Right ventricle myocardium superior (tissue), 1 donor: ENCODE measurements around the gene CDK18. TPM values are rescaled to one million over a fixed set of nuclear protein-coding genes. Genes with fewer than 3 reads are reported as not detected.
A peak's percentile ranks its signal among the peaks of the same experiment; 100 is the strongest.

ENCODE experiments used
- ATAC-seq: fragments of 200-7000 bp; cut with Tn5 transposase; one replicate; pipeline ENCODE4 v1.9.1; 2020; ENCODE audit warnings: mild to moderate bottlenecking; ENCODE audit not compliant: poor library complexity
- DNase-seq: peaks from one replicate; pipeline ENCODE4 v3.0.0-alpha.2; 2020
- intact Hi-C: fragments of 100-400 bp; cut with DNase I; formaldehyde crosslinking; loops from one replicate; pipeline ENCODE4 v1.11.2; 2022
- total RNA-seq: library from RNA; stranded (reverse); fragmentation: NEBNext Ultra II Directional; extraction: Animal tissue kit (Norgen Biotek cat#: 25700); gene quantifications from one replicate; pipeline ENCODE4 v1.2.1, GENCODE V29; 2021
- donor health status: DM: no; HTN: yes; CAD: no; lungs with severe emphysema.

The CDK18 gene
- total RNA-seq, 1 donor from 2014 or later = 172 TPM

DNA sequence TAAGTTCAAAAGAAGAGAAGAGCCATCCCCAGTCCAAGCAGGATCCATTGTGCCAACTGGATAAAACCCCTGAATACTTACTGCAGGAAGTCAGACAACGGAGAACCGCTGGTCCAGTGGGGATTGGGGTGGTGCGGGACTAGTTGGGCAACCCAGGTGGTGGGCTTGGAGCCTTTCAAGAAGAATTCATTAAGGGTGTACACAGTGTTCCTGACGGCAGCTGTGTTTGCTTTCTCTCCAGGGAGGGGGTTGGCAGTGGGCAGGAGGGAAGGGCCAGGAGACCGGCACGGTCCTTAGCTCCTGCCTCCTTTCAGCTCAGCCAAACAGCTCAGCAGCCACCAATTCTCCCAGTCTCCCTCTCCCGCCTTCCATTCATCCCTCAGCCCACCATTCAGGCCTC is 7.1 kb upstream of the CDK18 start:
- intact Hi-C loops = no loop called here
- no peak for DNase-seq
- ATAC-seq = no peak

DNA sequence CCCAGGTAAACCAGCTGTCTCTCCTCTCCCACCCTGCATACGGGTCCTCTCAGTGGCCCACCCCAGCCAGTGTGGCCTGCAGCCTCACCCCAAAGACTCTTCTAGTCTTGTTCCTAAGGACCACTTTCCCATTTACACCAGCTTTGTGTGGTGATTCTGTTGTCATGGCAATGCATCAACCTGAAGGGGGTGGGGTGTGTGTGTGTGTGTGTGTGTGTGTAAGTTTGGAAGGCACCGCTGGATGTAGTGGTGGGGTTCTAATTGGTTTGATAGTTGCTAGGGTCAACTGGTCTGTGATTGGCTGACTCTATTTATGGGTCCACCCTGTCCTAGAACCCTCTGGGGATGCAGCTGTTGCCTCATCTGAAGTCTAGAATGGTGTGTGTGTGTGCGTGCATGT is 4.7 kb upstream of the CDK18 start:
- ATAC-seq (no peak), DNase-seq (no peak)
- intact Hi-C loops = no loop called here

DNA sequence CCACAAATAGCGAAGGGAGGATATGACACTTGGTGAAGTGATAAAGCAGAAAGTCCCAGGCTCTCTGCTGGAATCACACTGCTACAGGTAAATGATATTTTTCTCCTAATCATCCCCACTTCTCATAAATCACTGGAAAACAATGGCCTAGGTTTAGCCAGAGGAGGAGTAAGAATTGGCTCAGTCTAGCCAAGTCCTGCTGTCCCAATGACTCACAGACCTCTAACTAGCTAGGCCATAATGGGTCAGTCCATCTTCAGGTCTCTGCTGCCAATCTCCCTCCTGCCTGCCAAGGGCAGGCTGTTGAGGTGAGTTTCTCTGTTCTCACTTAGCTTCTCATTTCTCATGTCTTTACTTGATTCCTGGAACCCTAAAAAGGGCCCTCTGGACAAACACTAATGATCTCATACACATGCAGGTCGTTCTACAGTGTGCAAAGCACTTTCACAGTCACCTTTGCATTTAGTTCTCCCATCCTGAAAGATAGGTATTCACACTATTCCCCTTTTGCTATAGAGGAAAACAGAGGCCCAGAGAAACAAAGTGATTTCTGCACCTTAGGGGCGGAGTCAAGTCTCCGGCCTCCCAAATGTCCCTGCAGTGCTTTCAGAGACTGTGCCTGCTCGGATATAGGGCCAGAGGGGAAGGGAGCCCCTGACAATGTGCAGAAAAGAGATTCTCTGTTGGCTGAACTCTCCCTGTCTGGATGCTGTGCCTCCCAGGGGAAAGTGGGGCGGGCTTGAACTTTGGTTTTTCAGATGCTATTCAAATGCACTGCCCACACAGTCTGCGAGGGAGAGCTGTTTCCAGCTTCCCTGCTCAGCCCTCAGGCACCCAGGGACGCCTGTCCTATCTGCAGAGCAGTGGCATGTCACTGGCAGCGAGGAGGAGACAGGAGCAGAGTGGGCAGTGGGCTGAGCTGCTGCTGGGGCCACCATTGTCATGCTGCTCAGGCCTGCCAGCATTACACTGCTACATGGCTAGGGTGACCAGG is 3.9 kb upstream of the CDK18 start:
- ATAC-seq (no peak), DNase-seq (no peak)
- intact Hi-C loops = no loop called here

DNA sequence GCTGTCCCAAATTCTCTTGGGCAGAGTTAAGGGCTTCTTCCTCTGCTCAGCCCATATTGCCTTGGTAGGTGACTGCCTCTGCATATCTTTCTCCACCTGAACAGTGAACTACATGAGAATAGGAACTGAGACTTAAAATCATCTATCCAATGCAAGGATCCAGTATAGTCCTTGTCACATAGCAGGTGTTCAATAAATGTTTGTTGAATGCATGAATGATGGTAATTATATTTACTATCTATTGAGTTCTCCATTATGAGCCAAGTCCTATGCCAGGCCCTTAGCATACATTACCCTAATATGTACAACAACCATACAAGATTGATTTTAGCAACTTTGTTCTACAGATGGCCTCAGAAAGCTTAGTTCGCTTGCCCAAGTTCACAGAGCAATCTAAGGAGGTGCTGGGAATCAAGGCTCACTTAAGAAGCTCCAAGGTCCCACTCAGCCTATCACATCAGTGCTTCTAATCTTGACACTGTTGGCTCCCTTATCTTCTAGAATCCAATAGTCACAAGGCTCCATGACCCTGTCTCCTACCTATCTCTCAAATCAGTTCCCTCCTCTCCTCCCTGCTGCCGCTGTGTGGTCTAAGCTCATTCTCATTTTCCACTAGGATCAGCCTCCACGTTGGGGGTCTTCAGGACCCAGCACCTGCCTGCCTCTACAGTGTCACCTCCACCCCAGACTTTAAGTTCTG is 2.2 kb upstream of the CDK18 start:
- DNase-seq (no peak), ATAC-seq (no peak)
- intact Hi-C loops = no loop called here

DNA sequence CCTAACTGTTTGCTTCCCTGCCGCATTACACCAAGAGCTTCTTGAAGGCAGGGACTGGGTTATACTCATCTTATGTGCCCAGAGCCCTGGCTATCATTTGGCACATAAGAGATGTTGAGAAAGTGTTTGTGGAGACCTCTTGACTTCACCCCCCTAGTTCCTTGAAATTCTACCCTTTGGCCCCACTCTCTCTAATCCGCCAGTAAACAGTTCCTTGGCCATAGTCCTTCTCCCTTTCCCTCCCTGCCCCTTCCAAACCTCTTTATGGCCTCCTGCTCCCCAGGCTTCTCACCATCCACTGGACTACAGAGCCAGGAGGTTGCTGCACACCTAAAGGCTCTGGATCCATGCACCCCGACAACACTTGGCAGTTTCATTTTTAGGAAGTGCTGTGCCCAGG is 1.5 kb upstream of the CDK18 start:
- no peak for DNase-seq
- no peak for ATAC-seq
- intact Hi-C loops = no loop called here

DNA sequence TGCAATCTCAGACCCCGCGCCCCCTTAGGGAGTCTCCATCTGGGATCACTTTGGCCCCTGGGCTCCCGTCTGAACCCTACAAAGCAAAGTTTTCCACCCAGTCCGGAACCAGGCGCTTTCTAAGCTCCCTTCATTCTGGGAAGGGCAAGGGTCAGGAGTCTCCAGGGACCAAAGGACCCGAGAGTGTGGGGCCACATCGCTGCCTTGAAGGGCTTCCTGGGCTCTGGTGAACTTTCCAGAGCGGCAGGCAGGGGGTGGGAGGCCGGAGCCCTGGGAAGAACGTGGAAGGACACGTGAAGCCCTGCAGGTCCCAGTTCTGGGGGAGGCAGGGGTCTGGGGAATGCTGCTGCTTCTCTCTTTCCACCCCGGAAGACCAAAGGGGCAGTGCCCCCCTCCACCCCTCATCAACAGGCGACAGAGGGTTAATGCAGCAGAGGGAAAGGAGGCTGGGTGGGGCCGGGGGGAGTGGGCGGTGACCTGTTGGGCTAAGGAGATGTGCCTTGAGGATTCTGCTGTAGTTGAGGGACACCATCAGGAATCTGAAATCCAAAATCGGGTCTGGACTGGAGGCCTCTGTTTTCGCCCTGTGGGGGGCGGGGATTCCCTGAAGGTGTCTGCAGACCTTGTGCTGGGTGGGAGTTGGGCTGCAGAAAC is 734 bp downstream of the CDK18 start:
- DNase-seq (no peak), ATAC-seq (peak; percentile 16)
- intact Hi-C loops = no loop called here

DNA sequence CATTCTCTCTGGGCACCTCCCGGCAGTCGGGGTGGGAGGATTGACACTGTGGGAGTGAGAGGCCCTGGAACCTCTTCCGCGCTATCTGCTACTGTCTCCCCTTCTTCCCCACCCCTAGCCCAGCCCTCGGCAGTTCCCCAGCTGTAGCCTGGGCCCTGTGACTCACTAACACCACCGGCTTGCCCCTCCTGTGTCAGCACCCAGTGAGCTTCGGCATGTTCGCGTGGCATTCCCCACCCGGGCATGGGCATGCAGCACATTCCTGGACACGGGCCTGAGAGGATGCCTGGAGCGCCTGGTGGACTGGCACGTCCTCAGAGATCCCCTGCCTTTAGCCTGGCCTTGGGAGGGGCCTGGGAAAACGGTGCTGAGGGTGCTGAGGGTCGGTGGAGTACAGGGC is 1.3 kb downstream of the CDK18 start:
- intact Hi-C loops = no loop called here
- ATAC-seq (peak; percentile 70), DNase-seq (peak; percentile 87)

DNA sequence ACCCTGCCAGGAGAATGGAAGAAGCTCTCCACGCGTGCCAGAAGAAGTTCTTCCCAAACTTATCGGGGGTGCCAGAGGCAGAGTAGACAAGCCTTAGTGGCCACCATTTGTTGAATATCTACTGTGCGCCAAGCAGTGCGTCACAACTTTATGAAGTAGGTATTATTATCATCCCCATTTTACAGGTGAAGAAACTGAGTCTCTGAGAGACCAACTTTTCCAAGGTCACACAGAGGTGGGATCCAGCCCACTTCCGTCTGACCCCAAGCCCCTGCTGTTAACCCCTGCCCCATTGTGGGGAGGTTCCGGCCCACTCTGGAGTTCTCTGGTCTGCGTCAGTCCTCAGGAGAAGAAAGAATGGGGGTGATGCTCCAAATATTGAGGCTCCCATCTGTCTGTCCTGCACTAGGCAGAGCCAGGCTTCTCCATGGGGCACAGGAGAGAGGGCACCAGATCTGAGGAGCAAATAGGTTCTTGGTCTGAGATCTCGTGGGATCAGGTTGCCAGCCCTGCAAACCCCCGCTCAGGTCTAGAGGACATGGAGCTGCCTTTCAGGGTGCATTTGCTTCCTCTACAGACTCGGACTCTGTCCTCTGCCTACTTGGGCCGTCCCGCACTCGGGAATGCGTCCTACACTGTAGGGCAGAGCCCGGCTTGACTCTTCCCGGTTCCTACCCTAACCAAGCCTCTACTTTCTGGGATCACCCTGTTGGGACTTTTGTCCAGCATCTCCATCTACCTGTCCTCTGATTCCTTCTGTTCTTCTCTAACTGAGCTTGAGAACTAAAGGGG is 2.1 kb downstream of the CDK18 start:
- DNase-seq (no peak), ATAC-seq (no peak)
- intact Hi-C loops = no loop called here

DNA sequence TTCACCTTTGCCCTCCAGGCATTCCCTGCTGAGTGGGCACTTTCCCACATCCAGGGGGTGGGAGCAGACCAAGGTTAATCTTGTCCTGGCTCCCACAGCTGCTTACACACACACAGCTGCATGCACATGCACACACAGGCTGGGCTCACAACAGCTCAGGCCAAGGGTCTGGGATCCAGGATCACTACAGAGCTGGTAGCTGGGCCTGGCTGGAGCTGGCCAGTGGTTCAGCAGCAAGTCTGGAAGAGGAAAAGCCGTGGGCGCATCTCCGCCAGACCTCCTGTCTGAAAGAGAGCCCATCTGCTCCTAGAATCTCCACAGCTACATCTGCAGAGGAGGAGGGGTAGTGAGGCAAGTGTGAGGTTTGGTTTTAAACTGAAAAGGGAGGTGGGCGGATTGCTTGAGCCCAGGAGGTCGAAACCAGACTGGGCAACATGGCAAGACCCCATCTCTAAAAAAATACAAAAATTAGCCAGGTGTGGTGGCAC is 3.8 kb downstream of the CDK18 start:
- intact Hi-C loops = no loop called here
- no peak for DNase-seq
- no peak for ATAC-seq

DNA sequence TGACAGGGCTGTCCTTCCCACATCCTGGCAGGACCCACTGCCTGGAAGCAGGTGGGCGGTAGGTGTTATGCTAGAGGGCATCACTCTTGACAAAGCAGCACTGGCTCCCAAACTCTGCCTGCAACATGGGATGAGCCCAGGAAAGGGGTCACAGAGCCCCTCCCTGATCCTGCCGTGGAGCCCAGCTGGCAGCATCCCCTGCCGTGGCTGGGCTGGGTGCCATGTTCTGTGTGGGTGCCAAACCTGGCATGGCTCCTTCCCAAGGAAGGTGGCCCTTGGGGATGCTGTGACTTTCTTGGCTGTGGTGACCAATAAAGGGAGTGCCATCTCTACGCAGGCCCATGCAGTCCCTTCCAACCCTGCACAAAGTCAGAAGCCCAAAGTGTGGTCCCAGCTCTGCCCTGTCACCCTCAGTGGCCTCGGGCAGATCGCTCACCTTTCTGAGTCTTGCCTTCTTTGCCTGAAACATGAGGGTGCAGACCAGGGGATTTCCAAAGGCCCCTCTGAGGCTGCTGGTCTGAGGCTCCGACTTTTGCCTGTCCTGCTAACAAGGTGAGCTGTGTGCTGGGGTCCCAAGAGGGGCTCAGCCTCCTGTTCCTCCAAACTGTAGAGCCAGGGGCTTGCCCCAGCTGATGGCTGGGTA is 6.0 kb downstream of the CDK18 start:
- intact Hi-C loops = no loop called here
- ATAC-seq (peak; percentile 44), DNase-seq (peak; percentile 65)

DNA sequence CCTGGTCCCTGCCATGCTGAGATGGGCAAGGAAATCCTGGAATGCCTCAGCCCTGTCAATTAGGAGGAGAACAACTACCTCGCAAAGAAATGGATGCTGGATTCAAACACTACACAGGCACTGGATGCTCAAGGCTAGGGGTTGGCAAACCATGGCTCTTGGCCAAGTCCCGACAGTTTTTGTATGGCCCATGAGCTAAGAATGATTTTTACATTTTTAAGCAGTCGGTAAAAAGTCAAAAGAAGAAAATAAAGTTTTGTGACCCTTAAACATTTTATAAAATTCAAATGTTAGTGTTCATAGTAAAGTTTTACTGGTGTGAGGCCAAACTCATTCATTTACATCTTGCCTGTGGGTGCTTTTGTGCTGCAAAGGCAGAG is 6.5 kb downstream of the CDK18 start:
- ATAC-seq (no peak), DNase-seq (no peak)
- intact Hi-C loops = no loop called here

DNA sequence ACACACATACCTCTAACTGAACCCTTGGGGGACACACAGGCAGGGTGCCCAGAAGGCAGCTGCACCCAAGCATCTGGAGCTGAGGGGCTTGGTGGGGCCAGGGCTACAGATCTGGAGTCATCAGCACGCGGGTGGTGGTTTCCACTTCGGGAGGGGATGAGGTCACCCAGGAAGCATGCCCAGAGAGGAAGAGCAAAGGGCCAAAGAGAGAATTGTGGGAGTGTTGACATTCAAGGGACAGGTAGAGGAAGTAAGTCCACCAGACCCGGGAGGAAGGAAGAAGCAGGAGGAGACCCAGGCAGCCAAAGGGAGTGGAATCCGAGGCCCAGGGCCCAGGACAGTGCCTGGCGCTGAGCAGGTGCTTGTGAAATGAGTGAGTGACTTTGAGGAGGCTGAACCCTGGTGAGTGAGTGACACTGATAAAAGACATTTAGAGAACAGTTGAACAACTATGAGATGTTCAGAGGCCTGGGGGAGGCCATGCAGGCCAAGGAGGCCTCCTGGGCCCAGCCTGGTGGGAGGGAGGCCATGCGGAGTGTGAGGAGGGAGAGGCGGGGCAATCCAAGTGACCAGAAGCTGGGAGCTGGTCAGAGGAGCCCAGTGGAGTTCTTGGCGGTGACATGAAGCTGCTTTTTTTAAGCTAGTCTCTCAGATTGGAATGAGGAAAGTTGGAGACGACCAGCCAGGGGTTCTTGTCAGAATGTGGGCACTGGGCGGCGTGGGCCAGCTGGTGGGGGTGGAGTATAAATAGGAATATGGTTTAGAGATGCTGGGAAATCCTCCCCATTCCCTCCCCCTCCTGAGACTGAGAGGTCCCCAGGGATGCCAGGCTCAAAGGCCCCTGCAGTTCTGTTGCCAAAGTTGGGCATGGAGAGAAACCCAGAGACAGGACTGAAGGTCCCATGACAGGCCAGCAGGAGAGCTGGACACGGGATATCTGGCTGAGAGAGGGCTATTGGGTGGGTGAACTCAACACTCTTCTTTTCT is 7.9 kb downstream of the CDK18 start:
- intact Hi-C loops = no loop called here
- peak; percentile 60 for ATAC-seq
- DNase-seq = peak; percentile 66

DNA sequence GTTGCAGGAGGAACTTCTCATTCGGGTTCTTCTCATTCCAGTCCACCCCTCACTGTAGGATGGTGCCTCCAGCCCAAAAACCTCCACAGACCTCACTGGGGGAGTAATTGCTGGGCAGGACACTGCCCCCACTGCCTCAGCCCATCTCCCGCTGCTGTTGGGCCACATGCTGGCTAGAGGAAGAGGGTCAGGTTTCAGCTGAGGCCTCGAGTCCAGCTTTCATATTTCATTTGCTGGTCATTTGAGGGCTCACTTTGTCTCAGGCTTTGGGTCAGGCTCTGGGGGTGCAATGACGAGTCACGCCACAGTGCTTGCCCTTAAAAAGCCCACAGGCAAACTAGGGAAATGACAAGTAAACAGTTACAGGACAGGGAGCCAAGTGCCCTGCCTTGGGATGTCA is 9.3 kb downstream of the CDK18 start:
- intact Hi-C loops = no loop called here
- no peak for ATAC-seq
- no peak for DNase-seq

DNA sequence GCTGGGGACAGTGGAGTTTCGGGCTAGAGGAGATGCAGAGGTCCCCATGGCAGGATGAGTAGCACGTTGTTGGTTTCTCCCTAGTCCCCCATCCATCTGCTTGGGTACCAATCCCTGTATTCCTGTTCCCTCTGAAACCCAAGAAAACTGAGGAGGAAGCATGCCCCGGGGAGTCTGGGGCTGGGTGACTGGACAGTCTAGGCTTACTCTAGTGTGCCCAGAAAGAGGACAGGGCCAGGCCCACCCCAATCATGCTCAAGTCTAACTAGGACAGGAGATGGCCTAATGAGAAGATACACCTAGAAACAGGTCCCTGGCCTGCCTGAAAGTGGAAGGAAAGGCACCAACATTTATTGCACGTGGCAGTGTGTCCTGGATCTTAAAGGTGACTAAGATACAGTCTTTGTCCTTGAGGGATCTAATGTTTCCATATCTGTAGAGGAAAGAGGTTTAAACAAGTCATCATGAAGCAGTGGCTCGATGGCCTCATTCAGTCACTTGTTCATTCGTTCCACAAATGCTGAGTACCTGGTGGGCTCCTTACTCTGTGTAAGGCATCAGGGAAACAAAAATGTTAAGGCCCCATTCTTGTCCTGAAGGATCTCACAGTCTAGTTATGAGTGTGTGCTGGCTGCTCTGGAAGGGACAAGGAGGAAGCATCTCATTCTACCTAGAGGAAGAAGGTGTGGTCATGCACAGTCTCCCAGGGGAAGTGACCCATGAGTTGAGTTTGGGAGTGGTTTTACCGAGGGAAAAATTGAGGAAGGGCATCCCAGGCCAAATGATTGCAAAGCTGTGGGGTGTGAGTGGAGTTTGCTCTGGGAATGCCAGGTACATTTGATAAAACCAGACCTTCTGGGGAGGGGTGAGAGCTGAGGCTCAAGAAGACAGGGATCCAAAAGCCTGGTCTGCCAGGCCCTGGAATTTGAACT is 10.0 kb downstream of the CDK18 start:
- no peak for ATAC-seq
- intact Hi-C loops = no loop called here
- no peak for DNase-seq

DNA sequence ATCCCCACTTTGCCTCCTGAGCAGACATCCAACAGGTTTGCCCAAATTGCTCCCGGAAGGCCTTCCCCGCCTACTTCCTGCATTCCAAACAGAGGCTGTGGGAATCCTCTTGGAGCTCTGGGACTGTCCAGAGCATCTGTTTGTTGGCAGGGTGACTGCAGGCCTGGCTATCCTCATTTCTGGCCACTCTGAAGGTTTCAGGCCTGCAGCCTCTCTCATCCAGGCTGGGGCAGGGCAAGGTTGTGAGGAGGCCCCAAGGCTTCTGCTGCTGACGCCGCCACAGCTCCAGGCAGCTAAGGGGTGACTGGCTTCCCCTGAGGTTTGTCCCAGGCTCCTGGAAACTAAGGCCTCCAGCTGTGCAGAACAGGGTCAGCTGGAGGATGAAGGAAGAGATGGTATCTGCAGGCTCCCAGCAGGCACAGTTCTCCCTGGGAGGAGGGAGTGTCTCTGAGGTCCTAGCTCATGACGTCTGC is 11.3 kb downstream of the CDK18 start:
- ATAC-seq (peak; percentile 19), DNase-seq (peak; percentile 66)
- intact Hi-C loops = no loop called here

DNA sequence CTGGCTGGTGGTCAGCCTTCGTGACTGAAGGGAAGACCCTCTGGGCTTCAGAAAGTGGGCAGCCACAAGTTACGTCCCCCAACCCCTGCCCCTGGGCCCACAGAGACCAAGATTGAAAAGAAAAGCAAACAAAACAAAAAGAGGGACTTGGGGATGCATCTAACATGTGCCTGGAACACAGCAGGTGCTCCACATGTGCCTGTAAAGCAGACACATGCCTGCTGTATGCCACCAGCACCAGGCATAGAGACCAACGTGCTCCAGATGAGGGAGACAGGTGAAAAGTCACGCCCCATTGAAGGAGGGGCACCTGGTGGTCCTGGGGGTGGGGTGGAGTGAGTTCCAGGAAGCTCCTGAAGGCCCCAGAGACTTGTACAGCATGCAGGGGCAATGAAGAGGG is 11.9 kb downstream of the CDK18 start:
- no peak for DNase-seq
- intact Hi-C loops = no loop called here
- ATAC-seq = no peak
